Measurements from ENCODE around the gene EGLN2. TPM values are rescaled to one million over a fixed set of nuclear protein-coding genes. Genes with fewer than 3 reads are reported as not detected.

Gene EGLN2
- total and polyA plus RNA-seq, 10 of the 15 experiments (the other 5 are each of a cell fraction or from before 2014, with no cell fraction given), result 8.6 to 93.0 (median 66.8) TPM

DNA sequence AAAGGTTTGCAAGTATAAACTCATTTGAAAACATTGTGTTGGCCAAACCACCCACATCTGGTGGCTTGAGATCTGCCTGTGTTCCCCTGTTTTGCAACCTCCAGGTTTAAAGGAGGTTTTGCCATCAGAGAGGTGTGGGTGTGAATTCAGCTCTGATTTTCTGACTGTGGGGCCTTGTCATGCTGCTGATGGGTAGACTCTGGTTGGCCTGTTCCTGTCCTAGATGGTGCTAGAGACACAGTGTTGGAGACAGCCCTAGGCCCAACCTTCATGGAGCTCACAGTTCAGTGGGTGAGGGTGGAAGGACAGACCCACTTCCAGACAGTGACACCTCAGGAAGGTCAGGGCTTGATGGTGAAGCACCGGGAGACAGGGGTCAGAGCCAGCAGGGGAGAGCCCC, 13.5 kb upstream of the EGLN2 start:
- BruUV-seq (replicated peaks), result no TSS peak
- no peak; the same call in 2 of the 3 replicates for ATAC-seq
- no peak overlapping the region for H3K9ac ChIP-seq (ENCODE audit: control insufficient read depth, insufficient read depth, low read length)
- in situ Hi-C loops (cut with MboI), result no loop called here
- POLR2A ChIA-PET, result interaction anchor here (0.6 kb wide), 1 partner anchor 81 kb away, joined by 6 read pairs; no protein-coding TSS in a partner anchor
- H3K79me2 ChIP-seq (ENCODE audit: control insufficient read depth, insufficient read depth, low read length), result no peaks in the 10 kb centered on the region
- no peaks in the 10 kb centered on the region for H4K20me1 ChIP-seq (ENCODE audit: control insufficient read depth, insufficient read depth)
- no peak for DNase-seq (ENCODE audit: low read depth, low spot score)
- H3K27me3 ChIP-seq (replicated peaks in 1 of 2; ENCODE audit: control insufficient read depth in 2 of 2, insufficient read depth in 2 of 2, low read length in 1 of 2), result no peaks in the 10 kb centered on the region
- TF ChIP-seq, protein P1, sequence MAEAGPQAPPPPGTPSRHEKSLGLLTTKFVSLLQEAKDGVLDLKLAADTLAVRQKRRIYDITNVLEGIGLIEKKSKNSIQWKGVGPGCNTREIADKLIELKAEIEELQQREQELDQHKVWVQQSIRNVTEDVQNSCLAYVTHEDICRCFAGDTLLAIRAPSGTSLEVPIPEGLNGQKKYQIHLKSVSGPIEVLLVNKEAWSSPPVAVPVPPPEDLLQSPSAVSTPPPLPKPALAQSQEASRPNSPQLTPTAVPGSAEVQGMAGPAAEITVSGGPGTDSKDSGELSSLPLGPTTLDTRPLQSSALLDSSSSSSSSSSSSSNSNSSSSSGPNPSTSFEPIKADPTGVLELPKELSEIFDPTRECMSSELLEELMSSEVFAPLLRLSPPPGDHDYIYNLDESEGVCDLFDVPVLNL (IDR thresholded peaks at IDR 0.05; ENCODE audit: low read depth, low read length), result no peak
- no peak overlapping the region for H2AFZ ChIP-seq (ENCODE audit: control insufficient read depth, low read depth, low read length)
- no peak overlapping the region for H3K4me3 ChIP-seq
- H3K9me3 ChIP-seq (replicated peaks; ENCODE audit: control insufficient read depth, insufficient read depth, low read length), result no peaks in the 10 kb centered on the region
- peaks cover 9% of the 10 kb centered on the region for H3K4me1 ChIP-seq (ENCODE audit: control insufficient read depth, insufficient read depth, low read length)
- RAD21 ChIA-PET (ENCODE audit: unreplicated experiment), result no interaction called here
- FAIRE-seq, result no peak
- 89% methylated on average over 1 of the region's 1 CpG for WGBS (ENCODE audit: insufficient coverage, insufficient replicate concordance, low lambda C conversion rate, missing lambda C conversion rate)
- SMC1A ChIA-PET (ENCODE audit: uncharacterized antibody, unreplicated experiment), result no interaction called here
- CTCF ChIA-PET, result no interaction called here
- intact Hi-C loops (cut with micrococcal nuclease; ENCODE audit: unreplicated experiment), result no loop called here
- no peak overlapping the region for H3K27ac ChIP-seq (ENCODE audit: control insufficient read depth, insufficient read depth)
- H3K36me3 ChIP-seq (ENCODE audit: control insufficient read depth in 2 of 2, insufficient read depth in 2 of 2, low read length in 1 of 2), result no peaks in the 10 kb centered on the region
- no peak overlapping the region for H3K4me2 ChIP-seq (ENCODE audit: control insufficient read depth, insufficient read depth)

DNA sequence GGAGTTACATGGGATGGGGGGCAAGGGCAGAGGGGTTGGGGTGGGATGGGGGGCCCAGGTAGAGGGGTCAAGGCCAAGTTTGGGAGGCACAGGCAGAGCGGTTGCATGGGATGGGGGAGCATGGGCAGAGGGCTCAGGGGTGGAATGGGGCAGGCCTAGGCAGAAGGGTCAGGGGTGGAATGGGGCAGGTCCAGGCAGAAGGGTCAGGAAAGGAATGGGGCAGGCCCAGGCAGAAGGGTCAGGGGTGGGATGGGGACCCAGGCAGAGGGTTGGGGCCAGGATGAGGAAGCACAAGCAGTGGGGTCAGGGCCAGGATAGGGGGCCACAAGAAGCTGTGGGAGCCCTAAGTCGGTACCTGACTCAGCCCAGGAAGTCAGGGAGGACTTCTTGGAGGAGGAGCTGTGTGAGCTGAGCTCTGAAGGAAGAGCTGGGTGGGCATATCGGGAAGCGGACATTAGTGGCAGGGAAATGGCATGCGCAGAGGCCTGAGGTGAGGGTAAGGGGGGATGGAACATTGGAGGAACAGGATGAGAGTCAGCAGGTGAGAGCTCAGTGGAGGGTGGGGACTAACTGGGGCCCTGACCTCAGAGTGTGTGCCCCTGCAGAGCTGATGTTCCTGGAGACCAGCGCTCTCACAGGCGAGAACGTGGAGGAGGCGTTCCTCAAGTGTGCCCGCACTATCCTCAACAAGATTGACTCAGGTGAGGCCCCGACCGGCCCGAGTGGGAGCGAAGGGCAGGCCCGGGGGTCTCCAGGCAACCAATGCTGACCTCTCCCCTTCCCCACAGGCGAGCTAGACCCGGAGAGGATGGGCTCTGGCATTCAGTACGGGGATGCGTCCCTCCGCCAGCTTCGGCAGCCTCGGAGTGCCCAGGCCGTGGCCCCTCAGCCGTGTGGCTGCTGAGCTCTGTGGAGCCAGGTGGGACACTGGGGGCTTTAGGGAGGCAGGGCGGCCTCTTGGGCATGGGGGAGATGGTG, 12.6 kb upstream of the EGLN2 start:
- H3K4me3 ChIP-seq, result no peak overlapping the region
- no peak overlapping the region for H3K4me2 ChIP-seq (ENCODE audit: control insufficient read depth, insufficient read depth)
- CTCF ChIA-PET, result interaction anchor here (1.5 kb wide), 1 partner anchor 8 kb away, joined by 5 read pairs; the partner anchor contains the start of gene RAB4B
- WGBS (ENCODE audit: insufficient coverage, insufficient replicate concordance, low lambda C conversion rate, missing lambda C conversion rate), result 96% methylated on average over 24 of the region's 25 CpGs
- ATAC-seq (no peak), DNase-seq (ENCODE audit: low read depth, low spot score) (no peak), FAIRE-seq (no peak)
- in situ Hi-C loops (cut with MboI), result no loop called here
- TF ChIP-seq TAF1 (IDR thresholded peaks at IDR 0.05; ENCODE audit: borderline replicate concordance, low read depth, low read length) (no peak), TCF7 (IDR thresholded peaks at IDR 0.05; ENCODE audit: borderline replicate concordance) (no peak), SPI1 (IDR thresholded peaks at IDR 0.05; ENCODE audit: borderline replicate concordance, insufficient read depth, low read depth, low read length) (no peak), GABPA (IDR thresholded peaks at IDR 0.05; ENCODE audit: low read depth) (no peak)
- no peaks in the 10 kb centered on the region for H3K36me3 ChIP-seq (ENCODE audit: control insufficient read depth in 2 of 2, insufficient read depth in 2 of 2, low read length in 1 of 2)
- H3K79me2 ChIP-seq (ENCODE audit: control insufficient read depth, insufficient read depth, low read length), result no peaks in the 10 kb centered on the region
- no TSS peak for BruUV-seq (replicated peaks)
- SMC1A ChIA-PET (ENCODE audit: uncharacterized antibody, unreplicated experiment), result no interaction called here
- peaks cover 1% of the 10 kb centered on the region; the same call in 1 of the 2 replicates for H3K4me1 ChIP-seq (ENCODE audit: control insufficient read depth, insufficient read depth, low read length)
- no peak overlapping the region for H2AFZ ChIP-seq (ENCODE audit: control insufficient read depth, low read depth, low read length)
- no peak overlapping the region for H3K27ac ChIP-seq (ENCODE audit: control insufficient read depth, insufficient read depth)
- POLR2A ChIA-PET, result interaction anchor here (1.8 kb wide), 1 partner anchor 8 kb away, joined by 10 read pairs; the partner anchor contains the start of gene RAB4B
- intact Hi-C loops (cut with micrococcal nuclease; ENCODE audit: unreplicated experiment), result no loop called here
- H3K9ac ChIP-seq (ENCODE audit: control insufficient read depth, insufficient read depth, low read length), result no peak overlapping the region
- no peaks in the 10 kb centered on the region for H3K9me3 ChIP-seq (replicated peaks; ENCODE audit: control insufficient read depth, insufficient read depth, low read length)
- no peaks in the 10 kb centered on the region for H3K27me3 ChIP-seq (replicated peaks in 1 of 2; ENCODE audit: control insufficient read depth in 2 of 2, insufficient read depth in 2 of 2, low read length in 1 of 2)
- RAD21 ChIA-PET (ENCODE audit: unreplicated experiment), result interaction anchor here (1.0 kb wide), 1 partner anchor 9 kb away, joined by 4 read pairs; the partner anchor contains the start of gene RAB4B
- no peaks in the 10 kb centered on the region for H4K20me1 ChIP-seq (ENCODE audit: control insufficient read depth, insufficient read depth)
